SK-MEL-5 (cell line): Measurements from ENCODE around the gene TUT4. TPM values are rescaled to one million over a fixed set of nuclear protein-coding genes. Genes with fewer than 3 reads are reported as not detected.
A peak's percentile ranks its signal among the peaks of the same experiment; 100 is the strongest.

Experiments used
- DNase-seq: peaks from one replicate; pipeline ENCODE4 v3.0.0-alpha.2; 2016; ENCODE audit warnings: low read depth, low spot score
- in situ Hi-C: cut with HindIII; loops from 2 replicates; pipeline ENCODE4 v1.10.0; 2016; ENCODE audit warnings: low sequenced_read_pairs, high pct_unique_total_duplicates, low pct_unique_long_range_greater_than_20kb
- polyA plus RNA-seq, 2 experiments: library from polyadenylated mRNA; depleted of rRNA; stranded (reverse); fragments of >200 nt; gene quantifications; 2 replicates each; pipeline ENCODE4 v1.2.3, GENCODE V29; 2015
- total RNA-seq: library from RNA; depleted of rRNA; stranded (reverse); fragments of >200 nt; shearing (Covaris generic); gene quantifications from 2 replicates; pipeline ENCODE4 v1.2.3, GENCODE V29; 2014; rRNA removed

The TUT4 gene, protein sequence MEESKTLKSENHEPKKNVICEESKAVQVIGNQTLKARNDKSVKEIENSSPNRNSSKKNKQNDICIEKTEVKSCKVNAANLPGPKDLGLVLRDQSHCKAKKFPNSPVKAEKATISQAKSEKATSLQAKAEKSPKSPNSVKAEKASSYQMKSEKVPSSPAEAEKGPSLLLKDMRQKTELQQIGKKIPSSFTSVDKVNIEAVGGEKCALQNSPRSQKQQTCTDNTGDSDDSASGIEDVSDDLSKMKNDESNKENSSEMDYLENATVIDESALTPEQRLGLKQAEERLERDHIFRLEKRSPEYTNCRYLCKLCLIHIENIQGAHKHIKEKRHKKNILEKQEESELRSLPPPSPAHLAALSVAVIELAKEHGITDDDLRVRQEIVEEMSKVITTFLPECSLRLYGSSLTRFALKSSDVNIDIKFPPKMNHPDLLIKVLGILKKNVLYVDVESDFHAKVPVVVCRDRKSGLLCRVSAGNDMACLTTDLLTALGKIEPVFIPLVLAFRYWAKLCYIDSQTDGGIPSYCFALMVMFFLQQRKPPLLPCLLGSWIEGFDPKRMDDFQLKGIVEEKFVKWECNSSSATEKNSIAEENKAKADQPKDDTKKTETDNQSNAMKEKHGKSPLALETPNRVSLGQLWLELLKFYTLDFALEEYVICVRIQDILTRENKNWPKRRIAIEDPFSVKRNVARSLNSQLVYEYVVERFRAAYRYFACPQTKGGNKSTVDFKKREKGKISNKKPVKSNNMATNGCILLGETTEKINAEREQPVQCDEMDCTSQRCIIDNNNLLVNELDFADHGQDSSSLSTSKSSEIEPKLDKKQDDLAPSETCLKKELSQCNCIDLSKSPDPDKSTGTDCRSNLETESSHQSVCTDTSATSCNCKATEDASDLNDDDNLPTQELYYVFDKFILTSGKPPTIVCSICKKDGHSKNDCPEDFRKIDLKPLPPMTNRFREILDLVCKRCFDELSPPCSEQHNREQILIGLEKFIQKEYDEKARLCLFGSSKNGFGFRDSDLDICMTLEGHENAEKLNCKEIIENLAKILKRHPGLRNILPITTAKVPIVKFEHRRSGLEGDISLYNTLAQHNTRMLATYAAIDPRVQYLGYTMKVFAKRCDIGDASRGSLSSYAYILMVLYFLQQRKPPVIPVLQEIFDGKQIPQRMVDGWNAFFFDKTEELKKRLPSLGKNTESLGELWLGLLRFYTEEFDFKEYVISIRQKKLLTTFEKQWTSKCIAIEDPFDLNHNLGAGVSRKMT (N-terminal part only)
- 19.1 and 20.7 TPM in 2 replicates for total RNA-seq
- 24.5 and 38.1 TPM in 2 replicates for polyA plus RNA-seq (2015; cell fraction: cytosol; rRNA removed)
- polyA plus RNA-seq (2015; cell fraction: nucleus; rRNA removed) = 119 and 126 TPM in 2 replicates

DNA sequence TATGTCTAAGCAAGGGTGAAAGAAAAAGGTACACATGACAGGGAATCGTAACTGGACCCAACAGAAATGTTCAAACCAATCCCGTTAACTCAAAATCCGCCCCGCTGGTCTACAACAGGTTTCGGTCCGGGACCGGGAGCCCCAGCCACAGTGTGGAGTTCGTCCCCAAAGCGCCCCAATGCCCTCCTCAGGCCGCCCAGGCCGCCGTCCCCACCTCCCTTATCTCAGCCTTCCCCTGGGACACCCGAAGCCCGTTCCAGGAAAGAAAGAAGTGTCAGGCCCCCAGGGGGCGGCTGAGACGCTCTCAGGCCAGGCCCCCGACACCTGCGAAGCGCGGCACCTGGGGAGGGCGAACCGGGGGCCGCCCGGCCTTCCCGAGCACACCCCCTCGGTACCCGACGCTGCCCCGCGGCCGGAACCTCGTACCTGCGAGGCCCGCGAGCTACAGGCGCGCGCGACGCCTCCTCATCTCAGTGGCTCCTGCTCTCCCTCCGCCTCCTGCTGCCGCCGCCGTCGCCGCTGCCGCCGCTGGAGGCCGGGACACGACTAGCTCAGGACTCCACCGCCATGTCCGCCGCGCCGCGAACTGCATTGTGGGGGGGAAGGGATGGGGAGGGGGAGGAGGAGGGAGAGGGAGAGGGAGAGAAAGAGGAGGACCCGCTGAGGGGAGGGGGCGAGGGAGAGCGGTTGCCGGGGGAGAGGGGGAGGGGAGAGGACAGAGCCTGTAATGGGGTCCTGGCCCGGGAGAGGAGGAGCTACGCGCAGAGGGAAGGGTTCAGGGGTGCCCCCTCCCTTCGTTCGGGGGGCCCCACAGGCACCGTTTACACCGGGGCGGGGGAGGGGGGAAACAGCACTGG is at the start of gene TUT4:
Gene TUT4 (minus strand): TSS at position 588 of the 857 bp plus-strand sequence. CDS start 26,812 bp downstream, outside the sequence.
- in situ Hi-C loops = no loop called here
- peak; percentile 78 for DNase-seq

DNA sequence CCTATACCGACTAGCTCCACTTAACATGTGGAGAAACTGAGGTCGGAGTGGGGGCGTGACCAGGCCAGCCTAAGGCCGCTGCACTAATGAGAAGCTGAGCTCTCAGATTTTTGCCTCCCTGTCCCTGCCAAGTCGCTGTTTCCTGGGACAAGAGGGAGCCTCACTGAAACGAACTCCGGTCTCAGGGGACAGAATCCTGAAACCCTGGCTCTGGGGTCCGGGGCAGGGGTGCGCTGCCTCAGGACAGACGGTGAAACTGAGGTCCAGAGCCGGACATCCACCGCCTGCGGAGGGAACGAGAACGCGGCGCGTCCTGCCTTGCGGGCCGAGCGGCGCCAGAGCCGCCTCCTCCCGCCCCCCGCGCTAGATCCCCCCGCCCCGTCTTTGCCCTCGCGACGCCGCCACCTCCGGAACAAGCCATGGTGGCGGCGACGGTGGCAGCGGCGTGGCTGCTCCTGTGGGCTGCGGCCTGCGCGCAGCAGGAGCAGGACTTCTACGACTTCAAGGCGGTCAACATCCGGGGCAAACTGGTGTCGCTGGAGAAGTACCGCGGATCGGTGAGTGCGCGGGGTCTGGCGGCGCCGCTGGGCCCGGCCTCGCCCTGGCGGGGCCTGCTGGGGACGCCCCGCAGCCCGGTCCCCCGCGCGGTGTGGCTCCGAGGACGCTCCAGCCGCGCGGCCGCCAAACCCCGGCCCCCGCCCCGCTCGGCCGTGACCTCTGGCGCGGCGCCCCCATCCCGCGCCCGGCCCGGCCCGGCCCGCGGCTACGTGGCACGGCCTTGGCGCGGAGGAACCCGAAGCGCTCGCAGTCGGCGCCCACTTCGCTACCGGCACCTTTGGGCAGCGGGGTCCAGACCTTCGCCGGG is 49.3 kb upstream of the TUT4 start, which contains the start of gene GPX7:
Gene GPX7 (plus strand): TSS at position 381 of the 865 bp plus-strand sequence. CDS start 39 bp downstream, at position 420.
- in situ Hi-C loops = no loop called here
- no peak for DNase-seq

DNA sequence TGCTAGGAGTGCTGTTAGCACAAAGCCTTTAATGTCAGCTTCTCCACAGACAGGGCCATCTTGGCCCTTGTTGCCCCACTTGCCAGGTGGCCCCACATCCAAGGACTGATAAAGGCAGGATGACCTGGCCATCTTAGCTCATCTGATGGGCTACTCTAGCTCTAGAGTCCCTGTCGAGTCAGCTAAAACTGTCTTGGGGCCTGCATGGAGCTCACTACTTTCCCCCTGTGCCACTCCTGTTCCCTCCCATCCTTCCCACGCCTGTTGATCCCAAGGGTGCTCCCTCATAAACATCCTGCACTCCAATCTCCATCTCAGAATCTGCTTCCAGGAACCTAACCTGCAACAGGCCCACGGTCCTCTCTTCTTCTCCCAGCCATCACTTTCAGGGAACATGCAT is 48.6 kb upstream of the TUT4 start:
- in situ Hi-C loops = no loop called here

DNA sequence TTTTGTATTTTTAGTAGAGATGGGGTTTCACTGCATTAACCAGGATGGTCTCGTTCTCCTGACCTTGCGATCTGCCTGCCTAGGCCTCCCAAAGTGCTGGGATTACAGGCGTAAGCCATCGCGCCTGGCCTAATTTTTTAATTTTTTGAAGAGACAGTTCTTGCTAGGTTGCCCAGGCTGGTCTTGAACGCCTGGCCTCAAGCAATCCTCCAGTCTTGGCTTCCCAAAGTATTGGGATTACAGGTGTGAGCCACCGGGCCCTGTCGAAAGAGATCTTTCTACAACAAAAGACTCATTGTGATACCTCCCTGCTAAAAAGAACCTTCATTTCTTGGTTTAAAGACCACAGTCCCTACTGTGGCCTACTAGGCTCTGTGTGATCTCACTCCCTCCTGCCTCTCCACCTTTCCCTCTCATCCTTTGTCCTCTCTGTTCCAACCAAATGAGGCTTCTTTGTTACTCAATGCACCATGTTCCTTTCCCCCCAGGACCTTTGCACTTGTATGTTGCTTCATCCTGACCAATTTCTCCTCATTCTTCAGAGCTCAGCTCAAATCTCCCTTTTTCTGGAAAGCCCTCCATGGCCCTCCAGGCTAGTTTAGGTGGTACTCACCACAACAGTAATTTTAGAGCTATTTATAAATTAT is 47.8 kb upstream of the TUT4 start:
- no peak for DNase-seq
- in situ Hi-C loops = no loop called here

More for the DNA sequence above, 48.6 kb upstream of the TUT4 start:
- DNase-seq = no peak

DNA sequence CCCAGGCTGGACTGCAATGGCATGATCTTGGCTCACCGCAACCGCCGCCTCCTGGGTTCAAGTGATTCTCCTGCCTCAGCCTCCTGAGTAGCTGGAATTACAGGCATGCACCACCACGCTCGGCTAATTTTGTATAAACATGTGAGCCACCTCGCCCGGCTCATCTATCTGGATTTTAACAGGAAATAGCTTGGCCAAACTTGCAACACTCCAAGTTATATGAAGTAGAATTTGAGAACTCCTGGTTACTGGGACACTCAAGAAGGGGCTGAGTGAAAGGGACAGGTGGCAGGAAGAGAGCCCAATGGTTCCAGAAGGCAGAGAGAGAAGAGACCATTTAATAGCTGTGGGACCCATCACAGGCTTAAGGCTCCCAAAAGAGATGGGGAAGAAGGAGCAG is 46.3 kb upstream of the TUT4 start:
- no peak for DNase-seq
- in situ Hi-C loops = no loop called here

DNA sequence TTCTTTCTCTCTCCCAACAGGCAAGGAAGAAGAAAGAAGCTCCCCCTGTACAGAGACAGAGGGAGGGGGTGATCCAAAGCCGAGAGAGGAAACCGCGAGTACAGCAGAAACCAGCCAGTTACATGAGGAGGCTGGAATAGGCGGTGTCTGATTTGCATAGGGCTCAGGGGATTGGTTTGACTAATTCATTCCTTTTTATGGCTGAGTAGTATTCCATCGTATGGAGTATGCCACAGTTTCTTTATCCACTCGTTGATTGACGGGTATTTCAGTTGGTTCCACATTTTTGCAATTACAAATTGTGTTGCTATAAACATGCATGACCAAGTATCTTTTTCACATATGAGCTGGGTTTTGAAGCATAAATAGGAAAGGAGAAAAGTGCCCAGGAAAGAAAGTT is 45.8 kb upstream of the TUT4 start:
- in situ Hi-C loops = no loop called here
- DNase-seq = no peak

DNA sequence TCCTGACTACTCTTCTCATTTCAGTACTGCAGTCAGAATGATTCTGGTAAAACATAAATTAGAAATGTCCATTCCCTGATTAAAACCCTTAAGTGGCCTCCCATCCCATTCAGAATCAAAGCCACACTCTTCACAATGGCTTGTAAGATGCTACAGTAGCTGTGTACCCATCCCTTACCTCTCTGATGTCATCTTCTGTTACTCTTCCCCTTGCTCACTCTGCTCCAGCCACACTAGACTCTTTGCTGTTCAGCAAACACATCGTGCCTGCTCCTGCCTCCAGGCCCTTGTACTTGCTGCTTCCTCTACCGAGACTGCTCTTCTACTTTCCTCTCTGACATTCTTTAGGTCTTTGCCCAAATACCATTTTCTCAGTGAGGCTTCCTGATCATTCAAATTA is 45.0 kb upstream of the TUT4 start:
- DNase-seq = no peak
- in situ Hi-C loops = no loop called here

DNA sequence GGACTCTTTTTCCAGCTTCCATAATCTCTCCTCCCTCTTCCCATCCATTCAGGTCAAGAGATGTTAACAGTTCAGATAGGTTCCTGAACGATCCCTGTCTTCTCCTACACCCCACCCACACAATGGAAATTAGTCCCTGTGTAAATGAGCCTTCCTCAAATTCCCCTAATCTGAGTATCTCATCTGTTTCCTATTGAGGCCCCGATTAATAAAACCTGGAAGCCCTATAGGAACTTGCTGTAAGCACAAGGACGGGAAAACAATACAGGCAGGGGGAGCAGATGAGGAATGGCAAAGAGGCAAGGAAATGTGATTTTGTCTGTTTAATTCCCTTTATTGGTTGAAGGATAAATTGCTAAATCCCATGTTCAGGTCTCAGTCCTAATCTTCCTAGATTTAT is 42.2 kb upstream of the TUT4 start:
- in situ Hi-C loops = no loop called here
- DNase-seq = no peak

DNA sequence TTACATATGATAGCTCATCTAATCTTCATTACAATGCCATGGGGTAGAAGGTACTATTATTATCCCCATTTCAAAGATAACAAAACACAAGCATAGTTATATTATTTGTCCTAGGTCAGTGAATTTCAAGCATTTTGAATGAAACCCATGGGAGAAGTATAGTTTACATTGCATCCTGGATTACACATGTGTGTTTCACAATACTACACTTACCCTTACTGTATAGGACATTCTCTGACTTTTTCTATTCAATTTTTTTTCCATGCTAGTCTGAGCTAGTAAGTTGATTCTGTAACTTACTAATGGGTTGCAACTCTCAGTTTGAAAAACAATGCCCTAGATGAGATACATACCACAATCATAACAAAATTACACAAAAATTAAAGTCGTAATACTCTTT is 40.6 kb upstream of the TUT4 start:
- in situ Hi-C loops = no loop called here
- DNase-seq = no peak

DNA sequence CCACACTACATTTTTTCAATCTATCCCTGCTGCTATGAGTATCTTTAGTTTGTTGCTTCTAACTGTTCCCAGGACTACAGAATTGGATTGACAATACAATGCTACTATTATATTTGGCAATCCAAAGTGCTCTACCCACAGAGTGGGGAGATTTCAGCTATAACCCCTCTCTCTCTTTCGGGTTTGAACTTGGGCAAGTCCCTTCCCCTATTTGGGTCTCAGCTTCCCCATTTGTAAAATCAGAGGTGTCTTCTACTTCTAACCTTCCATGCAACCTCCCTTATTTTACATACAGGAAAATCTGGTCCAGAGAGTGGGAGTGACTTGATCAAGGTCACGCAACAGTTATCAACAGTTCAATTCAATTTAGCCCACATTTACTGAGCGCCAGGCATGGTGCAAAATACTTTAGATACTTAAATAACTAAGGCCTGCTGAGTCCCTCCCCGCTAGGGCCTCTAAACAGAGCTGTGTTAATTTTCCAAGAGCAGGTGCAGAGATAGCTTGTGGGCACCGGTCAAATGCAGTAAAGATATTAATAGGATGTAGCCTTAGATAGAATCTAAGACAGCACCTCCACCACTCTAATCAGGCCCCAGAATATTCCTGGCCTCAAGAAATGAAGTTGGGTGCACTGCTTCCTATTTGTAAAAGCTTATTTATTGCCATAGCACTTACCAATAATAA is 39.9 kb upstream of the TUT4 start:
- DNase-seq = no peak
- in situ Hi-C loops = no loop called here

DNA sequence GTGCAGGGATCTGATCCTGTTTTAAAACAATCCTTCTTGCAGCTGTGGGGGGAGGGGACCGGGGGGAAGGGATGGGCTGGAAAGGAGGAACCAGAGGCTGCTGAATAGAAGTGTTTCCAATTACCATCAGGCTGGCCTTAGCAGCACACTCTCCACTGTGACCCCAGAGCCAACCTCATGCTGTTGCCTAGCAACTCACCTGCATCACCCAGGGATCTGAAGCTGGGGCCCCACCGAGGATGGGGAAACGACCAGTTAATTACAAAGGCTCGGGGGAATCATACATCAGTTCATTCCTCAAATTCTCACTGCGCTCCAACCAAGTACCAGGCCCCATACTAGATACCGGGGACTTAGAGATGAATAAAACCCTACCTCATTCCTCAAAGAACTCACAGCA is 37.4 kb upstream of the TUT4 start:
- in situ Hi-C loops = no loop called here
- DNase-seq = no peak

DNA sequence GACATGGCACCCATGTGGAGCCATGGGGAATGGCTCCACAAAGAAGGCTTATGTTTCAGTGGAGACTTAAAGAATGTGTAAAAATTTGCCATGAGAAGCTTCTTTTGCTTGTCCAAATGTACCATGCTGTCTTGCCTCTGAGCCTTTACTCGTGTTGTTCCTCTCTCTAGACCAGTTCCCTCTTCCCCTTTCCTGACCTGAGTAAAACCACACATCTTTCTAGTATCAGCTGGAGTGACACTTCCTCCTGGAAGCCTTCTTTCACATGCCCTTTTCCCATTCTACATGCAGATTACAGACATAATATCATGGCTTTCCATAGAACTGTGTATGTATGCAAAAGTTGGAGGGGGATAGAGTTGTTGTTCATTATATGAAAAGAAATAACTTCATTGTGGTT is 35.6 kb upstream of the TUT4 start:
- in situ Hi-C loops = no loop called here
- no peak for DNase-seq

DNA sequence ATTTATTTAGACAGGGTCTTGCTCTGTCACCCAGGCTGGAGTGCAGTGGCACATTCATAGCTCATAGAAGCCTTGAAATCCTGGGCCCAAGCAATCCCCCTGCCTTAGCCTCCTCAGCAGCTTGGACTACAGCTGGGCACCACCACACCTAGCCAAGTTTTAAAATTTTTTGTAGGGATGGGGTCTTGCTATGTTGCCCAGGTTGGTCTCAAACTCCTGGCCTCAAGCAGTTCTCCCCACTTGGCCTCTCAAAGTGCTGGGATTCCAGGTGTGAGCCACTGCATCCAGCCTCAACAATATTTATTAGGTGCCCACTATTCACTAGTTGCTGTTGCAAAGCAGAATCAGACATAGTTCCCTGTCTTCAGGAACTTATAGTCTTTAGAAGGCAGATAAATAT is 35.1 kb upstream of the TUT4 start:
- no peak for DNase-seq
- in situ Hi-C loops = no loop called here

DNA sequence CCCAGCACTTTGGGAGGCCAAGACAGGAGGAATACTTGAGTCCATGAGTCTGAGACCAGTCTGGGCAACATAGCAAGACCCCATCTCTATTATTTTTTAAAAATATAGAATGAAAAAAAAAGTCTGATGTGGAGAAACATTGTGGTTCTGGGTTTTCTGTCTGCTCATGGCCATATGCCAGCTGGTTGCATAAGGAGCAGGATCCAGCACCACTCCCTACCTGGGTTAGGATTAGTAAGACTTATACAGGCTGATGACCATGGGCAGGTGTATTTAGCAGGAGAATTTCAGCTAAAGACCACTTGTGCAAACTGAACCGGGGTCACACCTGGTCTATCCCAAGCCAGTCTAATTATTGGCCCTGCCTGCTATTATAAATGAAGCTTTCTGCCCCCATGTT is 32.6 kb upstream of the TUT4 start:
- DNase-seq = no peak
- in situ Hi-C loops = no loop called here

DNA sequence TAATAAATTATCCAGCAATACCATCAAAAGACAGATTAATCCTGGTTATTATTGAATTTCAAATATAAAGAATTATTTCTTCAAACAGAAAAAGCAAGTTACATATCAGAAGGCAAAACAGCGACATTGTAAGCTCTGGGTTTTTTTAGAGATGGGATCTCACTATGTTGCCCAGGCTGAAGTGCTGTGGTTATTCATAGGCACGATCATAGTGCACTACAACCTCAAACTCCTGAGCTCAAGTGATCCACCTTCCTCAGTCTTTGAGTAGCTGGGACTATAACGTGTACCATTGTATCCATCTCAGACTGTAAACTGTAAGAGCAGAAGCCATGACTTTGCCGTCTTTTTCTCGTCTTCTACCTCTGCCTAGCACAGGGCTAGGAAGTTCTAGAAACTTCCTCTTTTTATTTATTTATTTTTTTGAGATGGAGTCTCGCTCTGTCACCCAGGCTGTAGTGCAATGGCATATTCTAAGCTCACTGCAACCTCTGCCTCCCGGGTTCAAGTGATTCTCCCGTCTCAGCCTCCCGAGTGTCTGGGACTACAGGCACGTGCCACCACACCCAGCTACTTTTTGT is 29.3 kb upstream of the TUT4 start:
- in situ Hi-C loops = no loop called here

More for the DNA sequence above, 29.3 kb upstream of the TUT4 start:
- DNase-seq = no peak
